GM21447 (cell line): ENCODE measurements around the gene GGCX.

Experiments used
- ATAC-seq: cut with Tn5 transposase; IDR thresholded peaks from one replicate; pipeline ENCODE4 v1.9.1; 2021; ENCODE audit not compliant: unreplicated experiment

The GGCX gene

DNA sequence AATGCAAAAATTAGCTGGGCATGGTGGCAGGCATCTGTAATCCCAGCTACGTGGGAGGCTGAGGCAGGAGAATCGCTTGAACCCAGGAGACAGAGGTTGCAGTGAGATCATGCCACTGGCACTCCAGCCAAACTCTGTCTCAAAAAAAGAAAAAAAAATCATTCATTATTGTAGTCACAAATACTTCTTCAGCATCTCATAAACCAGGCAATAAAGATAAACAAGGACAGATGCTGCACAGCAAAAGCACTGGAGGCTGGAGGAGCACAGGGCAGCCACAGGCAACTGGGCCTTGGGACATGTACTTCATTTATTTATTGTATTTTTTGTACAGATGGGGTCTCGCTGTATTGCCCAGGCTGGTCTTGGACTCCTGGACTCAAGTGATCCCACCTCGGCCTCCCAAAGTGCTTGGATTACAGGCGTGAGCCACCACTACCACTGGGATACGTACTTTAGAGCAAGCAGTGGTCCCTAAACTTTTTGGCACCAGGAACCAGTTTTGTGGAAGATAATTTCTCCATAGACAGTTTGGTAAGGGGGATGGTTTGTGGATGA is 39.1 kb downstream of the GGCX start:
- no peak for ATAC-seq

DNA sequence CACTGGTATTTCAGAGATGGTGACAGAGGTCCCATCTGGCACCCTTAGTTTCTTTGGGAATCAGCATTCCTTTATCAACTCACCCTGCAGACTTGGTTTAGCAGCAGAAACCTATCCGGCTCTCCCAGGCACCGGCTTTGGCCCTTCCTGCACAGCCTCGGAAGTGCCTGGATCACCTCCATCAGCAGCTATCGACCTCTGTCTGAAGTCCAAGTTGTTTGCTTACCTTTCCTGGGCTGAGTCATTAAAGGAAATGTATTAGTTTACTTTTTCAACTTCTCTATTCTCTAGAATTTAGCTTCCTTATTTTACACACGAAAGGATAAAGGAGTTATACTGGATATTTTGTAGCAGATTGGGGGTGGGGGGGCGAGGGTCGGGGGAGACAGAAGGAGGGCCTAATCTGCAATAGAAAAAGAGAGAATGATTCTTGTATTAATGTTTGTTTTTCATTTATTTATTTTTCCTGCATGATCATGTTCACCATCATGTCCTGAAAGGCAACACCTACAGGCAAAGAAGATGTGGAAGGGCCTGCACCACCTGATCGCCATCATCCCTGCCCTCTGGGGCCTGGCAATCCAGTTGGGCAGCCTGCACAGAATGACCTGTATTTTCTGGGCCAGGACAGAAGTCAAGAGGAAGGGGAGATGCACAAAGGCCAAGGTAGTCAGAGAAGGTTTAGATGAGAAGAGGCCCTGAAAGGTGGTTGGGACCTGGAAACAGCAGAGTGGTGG is 44.5 kb downstream of the GGCX start:
- ATAC-seq, result no peak

DNA sequence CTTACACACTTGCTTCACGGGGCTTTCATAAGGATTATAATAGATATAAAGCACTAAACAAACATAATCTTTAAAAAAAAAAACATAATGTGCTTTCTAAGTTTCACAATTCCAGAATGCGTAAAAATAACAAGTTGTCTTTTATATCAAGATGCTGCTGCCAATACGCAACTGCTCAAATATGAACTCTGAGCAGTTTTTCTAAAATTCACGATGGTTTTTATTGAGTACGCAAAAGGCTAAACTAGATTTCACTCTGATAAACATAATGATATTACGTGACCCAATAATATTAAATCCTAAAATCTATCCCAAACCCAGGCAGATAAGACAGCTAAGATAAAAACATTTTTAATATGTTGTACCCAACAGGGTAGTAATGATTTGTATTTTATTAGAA is 47.0 kb downstream of the GGCX start:
- no peak for ATAC-seq

DNA sequence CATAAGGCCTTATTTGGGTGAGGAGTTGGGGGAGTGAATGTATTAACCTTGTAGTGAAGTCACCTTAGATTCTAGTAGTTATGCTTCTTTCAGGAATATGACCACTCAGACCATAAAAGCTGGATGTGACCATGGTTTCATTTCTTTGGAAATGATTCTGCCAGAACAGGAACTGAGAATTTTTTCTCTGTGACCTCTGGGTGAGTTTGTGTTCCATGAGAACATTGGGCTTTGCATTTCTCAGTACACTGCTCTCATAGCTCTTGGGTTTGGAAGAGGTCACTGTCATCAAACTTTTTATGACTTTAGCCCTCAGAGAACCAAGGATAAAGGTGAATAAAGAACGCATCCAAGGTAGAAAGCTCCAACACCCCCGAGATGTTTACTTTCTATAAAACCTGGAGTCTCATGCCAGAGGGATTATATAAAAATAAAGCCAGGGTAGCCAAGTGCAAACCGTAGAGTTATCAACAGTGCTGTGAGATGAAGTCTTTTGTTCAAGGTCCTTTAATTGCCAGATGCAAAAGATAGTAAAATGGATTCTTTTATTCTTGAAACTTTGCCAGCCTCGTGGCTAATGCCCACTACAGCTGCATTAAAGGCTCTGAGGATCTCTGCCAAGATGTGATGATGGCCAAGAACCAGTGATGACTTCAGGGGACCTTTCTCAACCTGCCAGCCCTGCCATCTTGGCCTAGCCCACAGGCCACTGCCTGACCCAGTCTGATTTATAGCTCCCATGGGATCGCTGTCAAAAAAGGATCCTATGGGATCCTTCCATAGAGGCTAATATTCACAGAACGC is 50.1 kb downstream of the GGCX start:
- ATAC-seq, result no peak

DNA sequence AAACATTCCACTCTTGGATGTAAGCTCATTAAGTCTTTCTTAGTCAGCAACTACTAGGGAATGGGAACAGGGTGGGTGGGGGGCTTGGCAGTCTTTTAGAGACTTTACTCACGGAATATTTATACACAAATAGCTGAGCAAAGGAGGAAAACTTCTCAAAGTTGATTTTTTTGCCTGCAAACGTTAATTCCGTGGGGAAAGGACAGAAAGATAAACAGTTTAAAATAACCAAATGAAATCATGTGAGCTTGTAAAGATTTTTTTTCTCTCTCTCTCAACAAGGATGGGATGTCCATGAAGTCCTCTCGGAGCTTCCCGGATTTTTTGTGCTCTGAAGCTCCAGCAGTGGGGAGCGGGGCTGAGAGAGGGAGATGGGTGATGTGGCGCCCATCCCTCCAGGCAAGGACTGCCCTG is 54.5 kb downstream of the GGCX start:
- no peak for ATAC-seq

DNA sequence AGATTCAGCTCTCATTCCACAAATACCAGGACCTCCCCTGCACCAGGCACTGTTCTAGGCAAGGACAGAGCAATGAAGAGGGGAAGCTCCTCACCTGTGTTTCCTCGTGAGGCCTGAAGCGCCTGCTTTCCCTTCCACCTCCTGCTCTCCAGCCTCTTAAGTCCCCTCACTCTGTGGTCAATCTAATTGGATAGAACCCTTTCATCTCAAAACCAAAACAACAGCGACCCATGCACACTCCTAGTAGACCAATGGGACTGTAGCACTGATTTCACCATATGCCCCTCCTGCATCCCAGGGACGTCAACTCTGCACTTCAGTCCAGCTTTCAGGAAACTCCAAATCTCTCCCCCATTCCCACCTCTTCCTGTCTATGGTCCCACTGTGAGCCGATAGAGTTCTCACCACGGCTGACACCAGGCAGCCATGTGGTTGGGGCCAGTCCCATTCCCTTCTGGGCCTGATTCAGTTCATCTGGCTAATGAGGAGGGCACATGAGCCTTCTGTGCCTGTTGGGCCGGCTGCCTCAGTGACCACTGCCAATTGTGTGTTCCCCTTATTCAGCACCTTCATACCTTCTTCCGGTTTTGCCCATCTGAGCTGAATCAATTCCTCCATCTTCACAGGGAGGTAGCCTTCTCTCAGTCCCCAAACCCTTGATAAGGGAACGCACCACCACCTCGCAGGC is 55.6 kb downstream of the GGCX start:
- ATAC-seq, result no peak

DNA sequence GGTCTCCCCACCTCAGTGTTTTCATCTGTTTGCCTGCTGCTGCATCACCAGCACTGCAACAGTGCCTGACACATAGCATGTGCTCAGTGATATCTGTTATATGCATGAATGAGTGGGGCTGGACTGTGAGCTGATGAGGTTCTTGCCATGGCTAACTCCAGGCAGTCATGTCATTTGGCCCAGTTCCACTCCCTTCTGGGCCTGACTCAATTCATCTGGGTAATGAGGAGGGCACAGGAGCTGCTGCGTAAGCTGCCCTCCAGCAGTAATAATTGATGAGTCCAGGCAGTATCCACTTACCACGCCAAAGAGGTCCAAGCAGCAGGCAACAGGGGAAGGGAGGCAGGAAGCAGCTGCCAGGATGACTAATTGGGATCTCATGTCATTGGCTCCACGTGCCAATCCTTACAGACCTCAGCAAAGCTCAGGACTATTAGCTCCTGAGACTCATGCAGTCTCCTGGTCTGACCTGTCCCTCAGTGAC is 56.5 kb downstream of the GGCX start:
- ATAC-seq, result no peak

DNA sequence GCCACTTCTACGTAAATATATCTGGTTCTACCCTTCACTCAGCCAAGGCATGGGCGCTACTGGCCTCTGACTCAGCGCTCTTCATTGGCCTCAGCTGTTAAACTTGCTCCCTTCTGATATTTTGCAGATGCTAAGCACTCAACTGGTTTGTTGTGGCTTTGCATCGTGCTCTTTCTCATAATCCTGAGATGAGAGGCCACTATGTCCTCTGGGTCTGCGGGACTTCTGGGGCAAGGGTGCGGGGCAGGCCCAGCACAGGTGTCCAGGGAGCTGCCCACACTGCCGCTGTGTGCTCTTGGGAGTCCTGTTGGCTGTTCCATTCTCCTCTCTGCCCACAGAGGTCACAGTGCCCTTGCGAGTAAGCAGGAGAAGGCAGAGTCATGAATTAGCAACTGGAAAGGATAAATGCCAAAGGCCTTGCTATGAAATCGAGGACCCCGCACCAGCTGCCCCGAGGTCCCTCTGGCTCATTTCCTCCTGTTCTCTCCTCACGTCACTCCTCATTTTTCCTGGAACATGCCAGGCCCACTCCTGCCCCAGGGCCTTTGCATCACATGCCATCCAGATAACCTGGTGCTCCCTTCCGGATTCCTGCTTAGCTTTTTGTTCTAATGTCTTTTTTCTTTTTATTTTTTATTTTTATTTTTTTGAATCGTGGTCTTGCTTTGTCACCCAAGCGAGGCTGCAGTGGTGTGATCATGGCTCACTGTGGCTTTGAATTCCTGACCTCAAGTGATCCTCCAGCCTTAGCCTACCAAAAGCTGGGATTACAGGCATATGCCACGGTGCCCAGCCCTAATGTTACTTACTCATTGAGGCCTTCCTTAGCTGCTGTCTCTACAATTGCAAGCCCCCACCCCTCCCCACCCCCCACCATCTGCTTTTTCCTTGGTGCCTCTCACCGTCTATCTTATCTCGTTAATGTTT is 57.2 kb downstream of the GGCX start:
- no peak for ATAC-seq

DNA sequence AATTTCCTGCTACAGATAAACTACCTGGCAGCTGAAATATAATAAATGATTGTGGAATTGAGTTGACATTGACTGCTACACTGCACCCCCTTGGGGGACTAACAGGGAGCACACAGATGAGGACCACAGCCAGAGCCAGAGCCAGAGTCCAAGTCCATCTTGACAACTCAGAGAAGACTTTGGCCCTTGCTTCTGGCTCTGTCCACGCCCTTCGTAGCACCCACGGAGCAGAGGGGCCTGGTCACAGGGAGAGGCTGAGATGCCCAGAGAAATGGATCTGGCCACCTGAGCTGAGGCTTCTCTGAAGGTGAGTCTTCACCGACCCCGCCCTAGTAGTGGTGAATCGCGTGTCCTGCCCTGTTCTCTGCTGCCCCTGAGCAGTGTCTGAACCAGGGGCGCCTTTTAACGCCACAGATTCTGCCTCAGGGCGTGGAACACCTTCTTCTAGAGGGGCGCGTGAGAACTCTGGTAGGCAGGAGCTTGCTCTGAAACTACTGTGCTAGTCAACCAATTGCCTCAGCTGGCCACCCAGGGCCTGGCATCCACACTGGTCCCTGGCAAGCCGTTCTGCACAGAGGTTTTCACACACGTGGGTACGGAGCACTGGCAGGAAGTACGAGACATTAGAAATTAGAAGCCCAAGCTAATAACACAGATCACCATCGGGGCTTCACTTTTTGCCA is 58.0 kb downstream of the GGCX start:
- no peak for ATAC-seq

DNA sequence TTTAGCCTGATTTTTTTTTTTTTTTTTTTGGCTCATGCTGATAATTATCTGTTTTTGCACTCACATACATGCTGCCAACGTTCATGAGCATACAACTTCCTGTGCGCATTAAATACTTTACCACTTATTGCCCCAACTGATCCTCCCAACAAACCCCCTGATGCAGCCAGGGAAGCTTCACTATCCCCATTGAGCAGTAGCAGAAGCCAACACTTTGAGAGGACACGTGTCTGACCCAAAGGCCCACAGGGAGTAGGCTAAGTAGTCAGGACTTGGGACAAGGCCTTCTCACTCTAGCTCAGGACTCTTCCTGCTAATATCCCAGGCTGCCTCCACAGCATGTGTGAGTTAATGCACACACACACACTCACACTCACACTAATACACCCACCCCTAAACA is 58.6 kb downstream of the GGCX start:
- no peak for ATAC-seq

DNA sequence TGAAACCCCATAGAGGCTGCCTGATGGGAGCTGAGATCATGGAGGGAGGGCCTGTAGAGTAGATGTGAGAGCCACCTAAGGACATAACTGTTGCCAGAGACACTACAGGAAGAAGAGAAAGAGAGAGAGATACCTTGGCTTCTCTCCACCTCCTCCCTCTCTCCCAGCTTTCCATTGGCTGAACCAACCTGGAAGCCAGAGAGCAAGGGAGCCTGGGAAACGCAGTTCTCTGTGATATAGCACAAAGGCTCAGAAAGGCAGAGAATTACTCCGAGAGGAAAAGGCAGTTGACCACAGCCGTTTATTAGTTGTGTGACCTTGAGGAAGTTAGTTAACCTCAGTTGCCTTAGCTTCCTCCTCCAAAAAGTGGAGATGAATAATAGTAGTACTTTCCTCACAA is 60.0 kb downstream of the GGCX start:
- ATAC-seq, result no peak

DNA sequence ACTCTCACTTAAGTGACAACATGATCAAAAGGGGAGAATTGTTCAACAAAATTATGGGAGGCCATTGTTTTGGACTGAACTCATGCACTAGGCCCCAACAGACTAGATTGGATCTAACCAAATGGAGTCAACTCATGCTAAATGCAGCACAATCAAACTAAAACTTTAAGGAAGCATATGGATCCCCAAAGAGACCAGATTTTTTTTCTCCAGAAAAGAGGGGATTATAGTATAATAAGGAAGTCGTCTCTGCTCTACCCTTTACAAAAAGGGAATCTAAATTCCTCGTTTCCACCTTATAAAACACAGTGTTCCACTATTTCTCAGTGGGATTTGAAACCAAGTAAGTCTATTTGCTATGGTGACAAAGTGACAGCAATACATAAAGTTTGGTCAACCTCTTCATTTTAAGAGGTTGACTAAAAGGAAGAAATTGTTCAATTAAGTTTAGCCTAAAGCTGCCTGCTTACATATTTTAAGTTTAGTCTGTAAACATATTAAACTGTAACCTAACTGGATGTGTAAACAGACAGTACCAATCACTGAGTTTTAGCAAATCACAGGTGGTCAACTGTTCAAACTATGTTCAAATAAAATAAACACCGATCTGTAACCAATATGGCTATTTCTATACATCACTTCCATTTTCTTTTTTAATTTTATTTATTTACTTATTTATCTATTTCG is 63.2 kb downstream of the GGCX start:
- ATAC-seq, result no peak

DNA sequence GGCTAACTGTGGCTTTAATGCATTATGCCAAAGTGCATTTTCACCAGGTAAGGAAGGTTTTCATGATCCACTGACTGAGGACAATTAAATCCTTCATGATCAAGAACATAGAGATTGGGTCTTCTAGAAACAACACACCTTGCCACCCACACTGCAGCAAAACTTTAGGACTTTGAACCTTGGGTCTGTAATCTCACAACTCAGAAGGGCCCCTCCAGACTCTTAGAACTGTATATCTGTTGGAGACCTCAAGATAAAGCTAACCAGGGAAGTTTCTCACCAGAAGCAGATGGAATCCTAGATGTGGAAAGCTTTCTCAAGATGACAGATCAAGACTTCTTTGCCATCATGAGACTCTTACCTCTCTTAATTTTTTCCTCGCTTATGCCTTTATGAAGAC is 64.9 kb downstream of the GGCX start:
- no peak for ATAC-seq
